Measurements from ENCODE around the gene ELP4.

ELP4 gene

DNA sequence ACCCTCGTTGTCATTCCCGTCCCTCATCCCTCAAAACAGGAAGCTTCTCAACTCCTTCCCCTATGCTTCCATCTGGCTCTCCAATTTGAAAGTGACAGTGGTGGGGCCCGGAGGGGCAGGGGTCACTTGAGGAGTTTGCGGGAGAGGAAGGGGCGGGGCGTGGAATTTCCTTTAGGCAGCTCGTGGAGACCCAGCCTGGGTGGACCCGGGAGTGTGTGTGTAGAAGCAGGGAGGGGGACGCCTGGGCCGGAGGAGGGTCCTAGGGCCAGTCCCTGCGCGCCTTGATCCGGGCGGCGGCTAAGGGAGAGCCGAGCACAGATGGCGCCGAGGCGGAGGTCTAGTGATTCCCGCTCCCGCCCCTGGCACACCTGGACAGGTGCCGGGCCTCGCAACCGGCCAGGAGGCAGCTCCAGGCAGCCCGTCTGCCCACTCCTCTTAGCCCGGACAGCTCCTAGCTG, 309.3 kb downstream of the ELP4 start:
- no peaks in the 10 kb centered on the region for H3K36me3 ChIP-seq
- H3K9me3 ChIP-seq = no peaks in the 10 kb centered on the region
- no peak overlapping the region for H3K27ac ChIP-seq
- peaks cover 3 to 23% of the 10 kb centered on the region in 2 experiments for H3K4me1 ChIP-seq (ENCODE audit: control insufficient read depth in 1 of 2, insufficient read depth in 1 of 2, low read depth in 1 of 2, low read length in 1 of 2)
- H3K4me3 ChIP-seq (ENCODE audit: low read depth in 1 of 2, low read length in 1 of 2) = no peak overlapping the region
- TF ChIP-seq, protein P1, sequence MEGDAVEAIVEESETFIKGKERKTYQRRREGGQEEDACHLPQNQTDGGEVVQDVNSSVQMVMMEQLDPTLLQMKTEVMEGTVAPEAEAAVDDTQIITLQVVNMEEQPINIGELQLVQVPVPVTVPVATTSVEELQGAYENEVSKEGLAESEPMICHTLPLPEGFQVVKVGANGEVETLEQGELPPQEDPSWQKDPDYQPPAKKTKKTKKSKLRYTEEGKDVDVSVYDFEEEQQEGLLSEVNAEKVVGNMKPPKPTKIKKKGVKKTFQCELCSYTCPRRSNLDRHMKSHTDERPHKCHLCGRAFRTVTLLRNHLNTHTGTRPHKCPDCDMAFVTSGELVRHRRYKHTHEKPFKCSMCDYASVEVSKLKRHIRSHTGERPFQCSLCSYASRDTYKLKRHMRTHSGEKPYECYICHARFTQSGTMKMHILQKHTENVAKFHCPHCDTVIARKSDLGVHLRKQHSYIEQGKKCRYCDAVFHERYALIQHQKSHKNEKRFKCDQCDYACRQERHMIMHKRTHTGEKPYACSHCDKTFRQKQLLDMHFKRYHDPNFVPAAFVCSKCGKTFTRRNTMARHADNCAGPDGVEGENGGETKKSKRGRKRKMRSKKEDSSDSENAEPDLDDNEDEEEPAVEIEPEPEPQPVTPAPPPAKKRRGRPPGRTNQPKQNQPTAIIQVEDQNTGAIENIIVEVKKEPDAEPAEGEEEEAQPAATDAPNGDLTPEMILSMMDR (IDR thresholded peaks at IDR 0.05) = no peak
- H3K27me3 ChIP-seq = peaks cover 100% of the 10 kb centered on the region

DNA sequence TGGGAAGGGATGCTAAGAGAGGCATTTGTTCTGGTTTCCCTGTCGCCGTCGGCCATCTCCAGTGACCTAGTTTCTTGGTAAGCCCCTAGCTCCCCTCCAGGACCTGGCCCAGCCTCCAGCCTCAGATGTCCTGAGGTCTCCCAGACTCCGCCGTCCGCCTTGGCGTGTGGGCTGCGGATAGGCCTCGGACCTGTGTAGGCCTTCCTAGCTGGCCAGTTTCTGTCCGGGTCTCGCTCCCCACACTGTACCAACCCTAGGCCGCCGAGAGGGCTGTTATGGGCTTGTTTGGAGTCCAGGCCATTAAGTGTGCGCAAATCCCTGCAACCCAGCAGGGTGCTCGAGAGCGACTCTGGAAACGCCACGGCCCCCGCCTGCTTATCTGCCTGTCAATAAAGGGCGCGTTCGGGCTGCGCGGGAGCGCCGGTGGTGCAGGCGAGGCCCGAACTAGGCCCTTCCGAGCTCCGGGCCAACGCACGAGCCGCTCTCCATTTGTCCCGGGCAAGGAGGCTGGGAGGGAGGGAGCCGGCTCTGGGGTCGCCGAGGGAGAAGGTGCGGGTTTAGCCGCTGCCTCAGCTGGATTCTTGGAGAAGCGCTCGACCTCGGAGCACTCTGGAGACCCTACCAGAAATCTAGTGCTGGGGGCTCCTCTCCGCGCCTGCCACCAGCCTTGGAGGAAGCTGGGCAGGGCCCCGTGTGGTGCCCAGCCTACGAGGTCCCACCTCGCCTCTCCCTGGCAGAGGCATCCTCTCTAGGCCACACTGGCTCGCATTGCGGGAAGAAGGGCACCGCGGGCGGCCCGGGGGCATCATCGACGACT, 310.3 kb downstream of the ELP4 start:
- Histone ChIP-seq H3K36me3 (no peaks in the 10 kb centered on the region), H3K4me1 (ENCODE audit: control insufficient read depth in 1 of 2, insufficient read depth in 1 of 2, low read depth in 1 of 2, low read length in 1 of 2) (peaks cover 3 to 21% of the 10 kb centered on the region in 2 experiments), H3K27ac (no peak overlapping the region), H3K4me3 (ENCODE audit: low read depth in 1 of 2, low read length in 1 of 2) (no peak overlapping the region), H3K27me3 (peaks cover 100% of the 10 kb centered on the region), H3K9me3 (no peaks in the 10 kb centered on the region)
- TF ChIP-seq, protein P1 (IDR thresholded peaks at IDR 0.05) = no peak

DNA sequence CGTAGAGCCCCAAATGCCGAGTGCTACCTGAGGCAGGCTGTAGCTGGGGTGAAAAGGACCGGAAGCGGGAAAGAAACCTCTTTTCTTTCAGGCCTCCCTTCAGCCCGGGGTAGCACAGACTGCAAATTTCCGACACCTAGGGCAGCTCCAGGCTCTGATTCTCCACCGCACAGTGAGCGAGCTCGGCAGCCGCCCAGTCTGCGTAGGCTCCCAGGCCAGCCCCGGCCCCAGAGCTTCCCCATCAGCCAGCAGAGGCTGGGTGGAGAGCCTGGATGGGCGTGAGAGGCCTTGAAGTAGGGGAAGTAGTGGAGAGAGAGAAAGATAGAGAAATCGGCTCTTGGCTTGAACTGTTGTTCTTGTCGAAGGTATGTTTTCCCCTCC, 310.9 kb downstream of the ELP4 start:
- Histone ChIP-seq H3K27ac (no peak overlapping the region), H3K4me1 (ENCODE audit: control insufficient read depth in 1 of 2, insufficient read depth in 1 of 2, low read depth in 1 of 2, low read length in 1 of 2) (peaks cover 3 to 21% of the 10 kb centered on the region in 2 experiments), H3K4me3 (ENCODE audit: low read depth in 1 of 2, low read length in 1 of 2) (no peak overlapping the region), H3K36me3 (no peaks in the 10 kb centered on the region), H3K27me3 (peaks cover 100% of the 10 kb centered on the region), H3K9me3 (no peaks in the 10 kb centered on the region)
- TF ChIP-seq, protein P1 (IDR thresholded peaks at IDR 0.05) = no peak

DNA sequence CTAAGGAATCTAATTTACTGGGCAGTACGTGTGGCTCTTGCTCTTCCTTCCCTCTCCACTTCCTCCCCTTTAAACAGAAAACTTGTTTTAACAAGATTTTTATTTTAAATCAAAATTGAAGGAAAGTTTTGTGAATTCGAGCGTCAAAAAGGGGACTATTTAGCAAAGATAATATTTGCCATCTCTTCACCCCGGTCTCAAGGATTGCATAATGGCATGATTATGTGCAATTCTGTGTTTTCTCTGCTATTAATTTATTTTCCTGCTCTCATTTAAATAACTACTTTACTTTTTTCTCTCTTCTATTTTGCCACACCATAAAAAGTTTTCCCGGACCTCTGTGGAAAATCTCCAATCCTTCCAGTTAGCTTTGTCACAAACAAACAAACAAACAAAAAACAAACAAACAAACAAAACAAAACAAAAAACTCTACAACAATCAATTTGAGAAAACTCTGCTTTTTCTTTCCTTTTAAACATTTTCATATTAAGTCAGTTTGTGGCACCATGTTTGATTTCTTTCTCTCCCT, 311.7 kb downstream of the ELP4 start:
- Histone ChIP-seq H3K9me3 (no peaks in the 10 kb centered on the region), H3K36me3 (no peaks in the 10 kb centered on the region), H3K27ac (no peak overlapping the region), H3K27me3 (peaks cover 100% of the 10 kb centered on the region), H3K4me3 (ENCODE audit: low read depth in 1 of 2, low read length in 1 of 2) (no peak overlapping the region), H3K4me1 (ENCODE audit: control insufficient read depth in 1 of 2, insufficient read depth in 1 of 2, low read depth in 1 of 2, low read length in 1 of 2) (peaks cover 3 to 14% of the 10 kb centered on the region in 2 experiments)
- TF ChIP-seq, protein P1 (IDR thresholded peaks at IDR 0.05) = no peak

DNA sequence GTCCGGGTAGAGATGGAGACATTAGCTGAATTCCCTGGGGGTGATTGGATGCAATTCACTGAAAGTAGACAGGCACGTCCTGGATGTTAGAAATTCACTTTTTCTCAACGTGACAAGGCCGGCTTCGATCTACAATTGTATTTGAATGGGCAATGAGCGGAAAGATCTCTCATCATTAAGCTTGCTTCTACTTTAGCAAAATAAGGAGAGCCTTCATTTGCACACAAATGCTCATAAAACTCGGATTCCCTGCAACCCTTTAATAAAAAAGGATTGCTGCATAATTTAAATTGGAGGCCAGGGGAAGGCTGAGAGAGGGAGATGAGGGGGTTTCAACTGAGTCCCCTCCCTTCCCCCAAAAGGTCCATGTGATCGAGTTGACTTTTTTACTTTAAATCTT, 312.2 kb downstream of the ELP4 start:
- TF ChIP-seq, protein P1 (IDR thresholded peaks at IDR 0.05) = no peak
- Histone ChIP-seq H3K27me3 (peaks cover 100% of the 10 kb centered on the region), H3K4me1 (ENCODE audit: control insufficient read depth in 1 of 2, insufficient read depth in 1 of 2, low read depth in 1 of 2, low read length in 1 of 2) (peaks cover 3 to 10% of the 10 kb centered on the region in 2 experiments), H3K27ac (no peak overlapping the region), H3K36me3 (no peaks in the 10 kb centered on the region), H3K9me3 (no peaks in the 10 kb centered on the region), H3K4me3 (ENCODE audit: low read depth in 1 of 2, low read length in 1 of 2) (no peak overlapping the region)

Measured in neutrophil (primary cell).